Central memory CD8-positive, alpha-beta T cell (primary cell): ENCODE data around the gene ZSWIM6.

ENCODE experiments used
- ATAC-seq: fragments of 150-1000 bp; cut with Tn5 transposase; replicated peaks from 2 replicates; pipeline ENCODE4 v1.10.0; 2022; ENCODE audit warnings: mild to moderate bottlenecking, moderate FRiP score, moderate number of reproducible peaks; ENCODE audit not compliant: poor library complexity, severe bottlenecking; ENCODE audit errors: extremely low read depth
- DNase-seq, 2 donors: peaks; one replicate each; pipeline ENCODE4 v3.0.0; 2021; ENCODE audit warnings: low spot score in 2 of 2
- H3K27ac Mint-ChIP-seq: one replicate; pipeline ENCODE4 v1.8.0; 2022; ENCODE audit warnings: low read depth, mild to moderate bottlenecking, moderate library complexity, mixed read lengths
- H3K27me3 Mint-ChIP-seq: one replicate; pipeline ENCODE4 v1.8.0; 2022; ENCODE audit warnings: mixed read lengths
- H3K36me3 Mint-ChIP-seq: one replicate; pipeline ENCODE4 v1.8.0; 2022; ENCODE audit warnings: mild to moderate bottlenecking, moderate library complexity, mixed read lengths; ENCODE audit not compliant: insufficient read depth
- H3K4me1 Mint-ChIP-seq: one replicate; pipeline ENCODE4 v1.8.0; 2022; ENCODE audit warnings: mixed read lengths
- H3K4me3 Mint-ChIP-seq: one replicate; pipeline ENCODE4 v1.8.0; 2022; ENCODE audit warnings: mild to moderate bottlenecking, moderate library complexity, mixed read lengths
- H3K9me3 Mint-ChIP-seq: one replicate; pipeline ENCODE4 v1.8.0; 2022; ENCODE audit warnings: mixed read lengths

The ZSWIM6 gene

GRCh38 chr5:61298066-61298465 is 34.0 kb upstream of the ZSWIM6 start:
- H3K36me3 Mint-ChIP-seq: no peaks in the 10 kb centered on the region
- H3K27ac Mint-ChIP-seq: no peak overlapping the region
- no peak overlapping the region for H3K4me3 Mint-ChIP-seq
- DNase-seq (no peak), ATAC-seq (no peak)
- H3K9me3 Mint-ChIP-seq: no peaks in the 10 kb centered on the region
- H3K27me3 Mint-ChIP-seq: no peaks in the 10 kb centered on the region
- no peaks in the 10 kb centered on the region for H3K4me1 Mint-ChIP-seq

GRCh38 chr5:61298580-61298979 is 33.5 kb upstream of the ZSWIM6 start:
- no peaks in the 10 kb centered on the region for H3K27me3 Mint-ChIP-seq
- H3K36me3 Mint-ChIP-seq: no peaks in the 10 kb centered on the region
- no peak for ATAC-seq
- no peaks in the 10 kb centered on the region for H3K4me1 Mint-ChIP-seq
- no peaks in the 10 kb centered on the region for H3K9me3 Mint-ChIP-seq
- no peak for DNase-seq
- no peak overlapping the region for H3K27ac Mint-ChIP-seq
- no peak overlapping the region for H3K4me3 Mint-ChIP-seq

GRCh38 chr5:61299261-61299681 is 32.8 kb upstream of the ZSWIM6 start:
- no peaks in the 10 kb centered on the region for H3K36me3 Mint-ChIP-seq
- H3K27me3 Mint-ChIP-seq: no peaks in the 10 kb centered on the region
- ATAC-seq (no peak), DNase-seq (no peak)
- no peak overlapping the region for H3K4me3 Mint-ChIP-seq
- H3K27ac Mint-ChIP-seq: no peak overlapping the region
- H3K4me1 Mint-ChIP-seq: no peaks in the 10 kb centered on the region
- H3K9me3 Mint-ChIP-seq: no peaks in the 10 kb centered on the region

GRCh38 chr5:61301341-61302199 is 30.5 kb upstream of the ZSWIM6 start:
- Mint-ChIP-seq H3K4me3 (no peak overlapping the region), H3K27ac (no peak overlapping the region), H3K27me3 (peaks cover 20% of the 10 kb centered on the region), H3K36me3 (no peaks in the 10 kb centered on the region), H3K9me3 (no peaks in the 10 kb centered on the region), H3K4me1 (no peaks in the 10 kb centered on the region)
- ATAC-seq: no peak
- no peak for DNase-seq

GRCh38 chr5:61302200-61302563 is 29.9 kb upstream of the ZSWIM6 start:
- Mint-ChIP-seq H3K36me3 (no peaks in the 10 kb centered on the region), H3K27me3 (peaks cover 26% of the 10 kb centered on the region), H3K4me3 (no peak overlapping the region), H3K4me1 (no peaks in the 10 kb centered on the region), H3K9me3 (no peaks in the 10 kb centered on the region), H3K27ac (no peak overlapping the region)
- no peak for DNase-seq
- ATAC-seq: no peak

GRCh38 chr5:61303346-61303745 is 28.7 kb upstream of the ZSWIM6 start:
- DNase-seq (no peak), ATAC-seq (no peak)
- no peaks in the 10 kb centered on the region for H3K9me3 Mint-ChIP-seq
- no peak overlapping the region for H3K4me3 Mint-ChIP-seq
- no peaks in the 10 kb centered on the region for H3K36me3 Mint-ChIP-seq
- no peaks in the 10 kb centered on the region for H3K4me1 Mint-ChIP-seq
- H3K27me3 Mint-ChIP-seq: peaks cover 37% of the 10 kb centered on the region
- H3K27ac Mint-ChIP-seq: no peak overlapping the region

- Mint-ChIP-seq H3K9me3 (no peaks in the 10 kb centered on the region), H3K36me3 (no peaks in the 10 kb centered on the region), H3K27ac (no peak overlapping the region), H3K4me1 (no peaks in the 10 kb centered on the region), H3K27me3 (peaks cover 52% of the 10 kb centered on the region), H3K4me3 (no peak overlapping the region)
- ATAC-seq: peak; percentile 32
- no peak for DNase-seq
Observed at GRCh38 chr5:61304590-61305381, 27.3 kb upstream of the ZSWIM6 start.

GRCh38 chr5:61306531-61307131 is 25.4 kb upstream of the ZSWIM6 start:
- DNase-seq (no peak), ATAC-seq (no peak)
- no peak overlapping the region for H3K27ac Mint-ChIP-seq
- no peaks in the 10 kb centered on the region for H3K4me1 Mint-ChIP-seq
- no peaks in the 10 kb centered on the region for H3K36me3 Mint-ChIP-seq
- H3K27me3 Mint-ChIP-seq: peaks cover 55% of the 10 kb centered on the region
- H3K9me3 Mint-ChIP-seq: no peaks in the 10 kb centered on the region
- no peak overlapping the region for H3K4me3 Mint-ChIP-seq

GRCh38 chr5:61307191-61307590 is 24.9 kb upstream of the ZSWIM6 start:
- Mint-ChIP-seq H3K27me3 (peaks cover 55% of the 10 kb centered on the region), H3K4me1 (no peaks in the 10 kb centered on the region), H3K4me3 (no peak overlapping the region), H3K9me3 (no peaks in the 10 kb centered on the region), H3K27ac (no peak overlapping the region), H3K36me3 (no peaks in the 10 kb centered on the region)
- no peak for DNase-seq
- ATAC-seq: no peak

- Mint-ChIP-seq H3K9me3 (no peaks in the 10 kb centered on the region), H3K27me3 (peaks cover 55% of the 10 kb centered on the region), H3K4me3 (no peak overlapping the region), H3K36me3 (no peaks in the 10 kb centered on the region), H3K4me1 (no peaks in the 10 kb centered on the region), H3K27ac (no peak overlapping the region)
- ATAC-seq (no peak), DNase-seq (no peak)
Observed at GRCh38 chr5:61307611-61308010, 24.4 kb upstream of the ZSWIM6 start.

- DNase-seq (no peak), ATAC-seq (no peak)
- Mint-ChIP-seq H3K27ac (no peak overlapping the region), H3K4me1 (no peaks in the 10 kb centered on the region), H3K4me3 (no peak overlapping the region), H3K36me3 (no peaks in the 10 kb centered on the region), H3K27me3 (peaks cover 55% of the 10 kb centered on the region), H3K9me3 (no peaks in the 10 kb centered on the region)
Observed at GRCh38 chr5:61308712-61309111, 23.3 kb upstream of the ZSWIM6 start.

- Mint-ChIP-seq H3K36me3 (no peaks in the 10 kb centered on the region), H3K27me3 (peaks cover 55% of the 10 kb centered on the region), H3K27ac (no peak overlapping the region), H3K9me3 (no peaks in the 10 kb centered on the region), H3K4me3 (no peak overlapping the region), H3K4me1 (no peaks in the 10 kb centered on the region)
- DNase-seq (no peak), ATAC-seq (no peak)
Observed at GRCh38 chr5:61309115-61309514, 22.9 kb upstream of the ZSWIM6 start.
